Endothelial cell of umbilical vein (primary cell): ENCODE data around the gene GRIK3. TPM values are rescaled to one million over a fixed set of nuclear protein-coding genes. Genes with fewer than 3 reads are reported as not detected.

Experiments
- BruUV-seq: library from RNA; stranded (reverse); fragments of 400-500 nt; replicated peaks from 2 replicates; lab custom pipeline; 2021; lab: Mats Ljungman, UMichigan
- CTCF ChIA-PET: fragments of 300-600, 350-600 bp; sonication (Branson Sonifier 250); formaldehyde crosslinking; loops from one replicate; lab custom pipeline; 2021; ENCODE audit warnings: antibody characterized with exemption, inconsistent platforms; lab: Charles Lee
- POLR2A ChIA-PET: fragments of 300-600, 350-600 bp; sonication (Branson Sonifier 250); formaldehyde crosslinking; loops from one replicate; lab custom pipeline; 2021; ENCODE audit warnings: antibody characterized with exemption, inconsistent platforms; lab: Charles Lee
- DNase-seq: peaks from one replicate; pipeline ENCODE4 v3.0.0-alpha.2; 2011; ENCODE audit warnings: low read depth, low spot score
- FAIRE-seq: peaks from 2 replicates; lab custom pipeline; 2011; peaks lifted over from hg19 to GRCh38; lab: Jason Lieb, UNC
- H2AFZ ChIP-seq: 2 replicates; pipeline ENCODE4 v1.6.0; 2012; ENCODE audit warnings: low read depth, low read length, control low read depth, inconsistent platforms
- H3K27ac ChIP-seq: 2 replicates; pipeline ENCODE4 v1.5.1; 2011; ENCODE audit warnings: low read depth, mild to moderate bottlenecking, control low read depth, low read length, moderate library complexity; ENCODE audit not compliant: insufficient read depth
- H3K27me3 ChIP-seq, 2 experiments: 2 replicates each; pipeline versions ENCODE4 v1.6.0 to v1.6.1; 2011; ENCODE audit warnings: low read length in 2 of 2, mixed read lengths in 1 of 2; ENCODE audit not compliant: control insufficient read depth in 2 of 2, insufficient read depth in 2 of 2
- H3K36me3 ChIP-seq, 2 experiments: 2 replicates in 1 of 2; 3 replicates in 1 of 2; pipeline ENCODE4 v1.5.1; 2011; ENCODE audit warnings: low read length in 2 of 2, mild to moderate bottlenecking in 1 of 2, moderate library complexity in 1 of 2; ENCODE audit not compliant: control insufficient read depth in 2 of 2, insufficient read depth in 2 of 2; ENCODE audit errors: extremely low read depth in 1 of 2
- H3K4me1 ChIP-seq: 3 replicates; pipeline ENCODE4 v1.5.1; 2011; ENCODE audit warnings: mild to moderate bottlenecking, low read length; ENCODE audit not compliant: control insufficient read depth, insufficient read depth; ENCODE audit errors: extremely low read depth
- H3K4me2 ChIP-seq: 2 replicates; pipeline ENCODE4 v1.6.1; 2011; ENCODE audit warnings: low read length, control low read depth, mixed read lengths; ENCODE audit not compliant: insufficient read depth
- H3K4me3 ChIP-seq, 3 experiments: fragments of 200-600 bp in 1 of 3; sonication (generic), shearing (Covaris generic) in 1 of 3; replicated peaks in 1 of 3; 2 replicates each; pipeline ENCODE4 v1.5.1; 2011 to 2016; ENCODE audit warnings: control low read depth in 3 of 3, low read length in 3 of 3, mild to moderate bottlenecking in 2 of 3, inconsistent platforms in 1 of 3, low read depth in 1 of 3, moderate library complexity in 1 of 3; ENCODE audit not compliant: insufficient read depth in 1 of 3
- H3K79me2 ChIP-seq: 2 replicates; pipeline ENCODE4 v1.6.0; 2012; ENCODE audit warnings: low read length, inconsistent platforms; ENCODE audit not compliant: control insufficient read depth, insufficient read depth
- H3K9ac ChIP-seq: replicated peaks from 2 replicates; pipeline ENCODE3; 2011; ENCODE audit warnings: low read length, control low read depth; ENCODE audit not compliant: insufficient read depth; ENCODE audit errors: extremely low read depth
- H3K9me1 ChIP-seq: replicated peaks from 3 replicates; pipeline ENCODE4 v1.6.0; 2011; ENCODE audit warnings: mild to moderate bottlenecking, low read length; ENCODE audit not compliant: control insufficient read depth, insufficient read depth; ENCODE audit errors: extremely low read depth
- H3K9me3 ChIP-seq: replicated peaks from 2 replicates; pipeline ENCODE4 v1.5.1; 2012; ENCODE audit warnings: low read length, inconsistent platforms; ENCODE audit not compliant: control insufficient read depth, insufficient read depth
- H4K20me1 ChIP-seq: replicated peaks from 2 replicates; pipeline ENCODE3; 2011; ENCODE audit warnings: mild to moderate bottlenecking, low read length; ENCODE audit not compliant: control insufficient read depth, insufficient read depth; ENCODE audit errors: extremely low read depth
- EZH2 ChIP-seq: IDR thresholded peaks from 2 replicates; pipeline ENCODE4 v1.6.1; 2012; ENCODE audit warnings: borderline replicate concordance, low read depth, mild to moderate bottlenecking, moderate library complexity, low read length, inconsistent platforms; ENCODE audit not compliant: severe bottlenecking
- FOS ChIP-seq: IDR thresholded peaks from 2 replicates; pipeline ENCODE4 v1.6.1; 2011; ENCODE audit warnings: mild to moderate bottlenecking, low read length, moderate library complexity, borderline replicate concordance; ENCODE audit not compliant: insufficient read depth
- GATA2 ChIP-seq: IDR thresholded peaks from 2 replicates; pipeline ENCODE4 v1.7.0; 2011; ENCODE audit warnings: low read depth, mild to moderate bottlenecking, moderate library complexity, mixed read lengths, low read length; ENCODE audit not compliant: insufficient read length, insufficient read depth
- JUN ChIP-seq: IDR thresholded peaks from 2 replicates; pipeline ENCODE4 v1.6.1; 2011; ENCODE audit warnings: borderline replicate concordance, low read depth; ENCODE audit not compliant: insufficient read length, insufficient read depth
- MAX ChIP-seq: IDR thresholded peaks from 2 replicates; pipeline ENCODE4 v1.6.1; 2011; ENCODE audit not compliant: insufficient read depth, insufficient read length
- MYC ChIP-seq: IDR thresholded peaks from one replicate; pipeline ENCODE4 v1.6.1; 2011; ENCODE audit warnings: mild to moderate bottlenecking, low read depth, low read length
- POLR2A ChIP-seq: IDR thresholded peaks from 2 replicates; pipeline ENCODE4 v1.6.1; 2012; ENCODE audit warnings: low read depth, mild to moderate bottlenecking, control low read depth, low read length
- POLR2AphosphoS5 ChIP-seq: IDR thresholded peaks from 2 replicates; pipeline ENCODE4 v1.6.1; 2012; ENCODE audit warnings: low read depth, mild to moderate bottlenecking, control low read depth, low read length, moderate library complexity; ENCODE audit not compliant: insufficient read depth
- dilution Hi-C: fragments of 300-500 bp; cut with MboI; formaldehyde crosslinking; loops from one replicate; pipeline ENCODE4 v1.15.0; 2019; ENCODE audit warnings: low sequenced_read_pairs; ENCODE audit not compliant: extremely low pct_ligation_motif_present
- intact Hi-C: fragments of 100-400 bp; cut with micrococcal nuclease; formaldehyde crosslinking; loops from one replicate; pipeline ENCODE4 v1.10.0; 2022
- polyA plus RNA-seq, 4 experiments: library from polyadenylated mRNA; depleted of rRNA in 3 of 4; stranded (reverse) in 3 of 4; unstranded in 1 of 4; fragments of >200 nt; gene quantifications; 2 replicates each; pipeline versions ENCODE4 v1.2.1 to v1.2.3, GENCODE V29; 2011 to 2012; ENCODE audit warnings: missing spikeins in 1 of 4
- total RNA-seq: library from RNA; stranded (reverse); gene quantifications from 2 replicates; pipeline ENCODE4 v1.2.3, GENCODE V29; 2021
- TF ChIP-seq, protein P1 (sequence below), 2 donors: IDR thresholded peaks; 1 replicate in 1 of 2; 2 replicates in 1 of 2; pipeline ENCODE4 v1.5.1; 2011; ENCODE audit warnings: low read length in 2 of 2, mild to moderate bottlenecking in 2 of 2, moderate library complexity in 2 of 2, control low read depth in 1 of 2, inconsistent platforms in 1 of 2, low read depth in 1 of 2; ENCODE audit not compliant: insufficient read depth in 1 of 2; ENCODE audit errors: extremely low read depth in 1 of 2

GRIK3 gene
- total and polyA plus RNA-seq, 2 donors (not counting 3 experiments of a cell fraction or from before 2014, with no cell fraction given): not detected

GRCh38 chr1:36971852-36972618 lies 62.3 kb downstream of the GRIK3 start:
- Histone ChIP-seq H2AFZ (no peak overlapping the region), H3K4me1 (no peaks in the 10 kb centered on the region), H4K20me1 (no peaks in the 10 kb centered on the region), H3K36me3 (no peaks in the 10 kb centered on the region), H3K4me3 (no peak overlapping the region), H3K27ac (no peak overlapping the region), H3K9me3 (no peaks in the 10 kb centered on the region), H3K4me2 (no peak overlapping the region), H3K9ac (no peak overlapping the region), H3K9me1 (no peaks in the 10 kb centered on the region), H3K27me3 (no peaks in the 10 kb centered on the region), H3K79me2 (no peaks in the 10 kb centered on the region)
- ChIA-PET POLR2A (no interaction called here), CTCF (no interaction called here)
- DNase-seq (no peak), FAIRE-seq (no peak)
- TF ChIP-seq JUN: no peak
- no peak for TF ChIP-seq GATA2
- no peak for TF ChIP-seq POLR2A
- no peak for TF ChIP-seq FOS
- no peak for TF ChIP-seq MYC
- no peak for TF ChIP-seq EZH2
- no peak for TF ChIP-seq POLR2AphosphoS5
- intact Hi-C loops: no loop called here
- no TSS peak for BruUV-seq
- dilution Hi-C loops: no loop called here

DNA sequence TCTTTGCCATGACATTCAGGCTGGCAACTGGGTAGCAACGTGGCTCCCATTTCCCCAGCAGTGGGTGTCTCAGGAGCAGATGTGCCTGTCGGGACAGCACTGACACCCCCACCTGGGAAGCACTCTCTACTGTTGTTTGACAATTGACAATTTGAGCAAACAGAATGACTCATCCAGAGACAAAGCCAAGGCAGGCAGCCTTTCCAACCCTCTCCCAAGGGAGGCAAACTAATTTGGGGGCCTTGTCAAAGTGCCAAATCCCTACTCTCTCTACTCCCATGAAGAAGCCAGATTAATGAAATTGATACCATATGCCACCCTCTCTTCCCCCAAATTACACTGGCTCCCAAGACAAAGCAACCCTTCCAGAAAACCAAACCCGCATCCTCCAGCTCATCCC lies 65.6 kb downstream of the GRIK3 start:
- no TSS peak for BruUV-seq
- no peaks in the 10 kb centered on the region for H3K9me3 ChIP-seq
- H3K27me3 ChIP-seq: no peaks in the 10 kb centered on the region
- POLR2A ChIA-PET: no interaction called here
- FAIRE-seq (no peak), DNase-seq (no peak)
- no peaks in the 10 kb centered on the region for H3K9me1 ChIP-seq
- dilution Hi-C loops: no loop called here
- CTCF ChIA-PET: no interaction called here
- H3K4me3 ChIP-seq: no peak overlapping the region
- no peak for TF ChIP-seq JUN
- TF ChIP-seq FOS: no peak
- TF ChIP-seq POLR2A: no peak
- TF ChIP-seq MAX: no peak
- TF ChIP-seq, protein P1, sequence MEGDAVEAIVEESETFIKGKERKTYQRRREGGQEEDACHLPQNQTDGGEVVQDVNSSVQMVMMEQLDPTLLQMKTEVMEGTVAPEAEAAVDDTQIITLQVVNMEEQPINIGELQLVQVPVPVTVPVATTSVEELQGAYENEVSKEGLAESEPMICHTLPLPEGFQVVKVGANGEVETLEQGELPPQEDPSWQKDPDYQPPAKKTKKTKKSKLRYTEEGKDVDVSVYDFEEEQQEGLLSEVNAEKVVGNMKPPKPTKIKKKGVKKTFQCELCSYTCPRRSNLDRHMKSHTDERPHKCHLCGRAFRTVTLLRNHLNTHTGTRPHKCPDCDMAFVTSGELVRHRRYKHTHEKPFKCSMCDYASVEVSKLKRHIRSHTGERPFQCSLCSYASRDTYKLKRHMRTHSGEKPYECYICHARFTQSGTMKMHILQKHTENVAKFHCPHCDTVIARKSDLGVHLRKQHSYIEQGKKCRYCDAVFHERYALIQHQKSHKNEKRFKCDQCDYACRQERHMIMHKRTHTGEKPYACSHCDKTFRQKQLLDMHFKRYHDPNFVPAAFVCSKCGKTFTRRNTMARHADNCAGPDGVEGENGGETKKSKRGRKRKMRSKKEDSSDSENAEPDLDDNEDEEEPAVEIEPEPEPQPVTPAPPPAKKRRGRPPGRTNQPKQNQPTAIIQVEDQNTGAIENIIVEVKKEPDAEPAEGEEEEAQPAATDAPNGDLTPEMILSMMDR (IDR thresholded peaks at IDR 0.05; ENCODE audit: extremely low read depth in 1 of 2, insufficient read depth in 1 of 2, low read depth in 1 of 2, low read length in 2 of 2): no peak
- no peak for TF ChIP-seq EZH2
- no peak overlapping the region for H2AFZ ChIP-seq
- intact Hi-C loops: no loop called here
- no peaks in the 10 kb centered on the region for H3K79me2 ChIP-seq
- no peaks in the 10 kb centered on the region for H4K20me1 ChIP-seq
- H3K4me1 ChIP-seq: no peaks in the 10 kb centered on the region
- H3K4me2 ChIP-seq: no peak overlapping the region
- no peak overlapping the region for H3K27ac ChIP-seq
- no peaks in the 10 kb centered on the region for H3K36me3 ChIP-seq
- H3K9ac ChIP-seq: no peak overlapping the region
